Frontal cortex (tissue), 4 donors: ENCODE data around the gene RELN. TPM values are rescaled to one million over a fixed set of nuclear protein-coding genes. Genes with fewer than 3 reads are reported as not detected.

ENCODE experiments used
- DNase-seq, 2 donors: peaks; one replicate each; pipeline ENCODE4 v3.0.0; 2012; ENCODE audit warnings: low spot score in 2 of 2
- FAIRE-seq: peaks from 2 replicates; lab custom pipeline; 2012; peaks lifted over from hg19 to GRCh38; lab: Jason Lieb, UNC
- total RNA-seq: library from RNA; depleted of rRNA; stranded (reverse); fragments of >200 nt; gene quantifications from one replicate; pipeline ENCODE4 v1.2.3, GENCODE V29; 2014
- donor health status: control.
- donor health status: control.
- donor health status: control.

Gene RELN
- total RNA-seq, 1 donor from 2014 or later: 57.5 TPM

- DNase-seq (no peak), FAIRE-seq (no peak)
Observed at GRCh38 chr7:103702982-103703381, 286.5 kb downstream of the RELN start.

GRCh38 chr7:103702454-103702853 is 287.0 kb downstream of the RELN start:
- no peak for DNase-seq

GRCh38 chr7:103699032-103699431 is 290.4 kb downstream of the RELN start:
- DNase-seq (no peak), FAIRE-seq (no peak)

More at GRCh38 chr7:103702454-103702853, 287.0 kb downstream of the RELN start:
- no peak for FAIRE-seq

GRCh38 chr7:103698064-103698463 is 291.4 kb downstream of the RELN start:
- no peak for FAIRE-seq
- no peak for DNase-seq

- FAIRE-seq (no peak), DNase-seq (no peak)
Observed at GRCh38 chr7:103695521-103695920, 293.9 kb downstream of the RELN start.

- FAIRE-seq (no peak), DNase-seq (no peak)
Observed at GRCh38 chr7:103694304-103694703, 295.2 kb downstream of the RELN start.

- DNase-seq (no peak), FAIRE-seq (no peak)
Observed at GRCh38 chr7:103691291-103691690, 298.2 kb downstream of the RELN start.

GRCh38 chr7:103690242-103690974 is 299.1 kb downstream of the RELN start:
- no peak for FAIRE-seq
- no peak for DNase-seq

- no peak for FAIRE-seq
- no peak for DNase-seq
Observed at GRCh38 chr7:103689255-103689654, 300.2 kb downstream of the RELN start.

- DNase-seq: no peak
- FAIRE-seq: no peak
Observed at GRCh38 chr7:103687951-103688350, 301.5 kb downstream of the RELN start.

GRCh38 chr7:103687272-103687671 is 302.2 kb downstream of the RELN start:
- FAIRE-seq: no peak
- no peak for DNase-seq

- FAIRE-seq: no peak
- DNase-seq: no peak
Observed at GRCh38 chr7:103686763-103687162, 302.7 kb downstream of the RELN start.

GRCh38 chr7:103686064-103686463 is 303.4 kb downstream of the RELN start:
- no peak for DNase-seq
- FAIRE-seq: no peak

- FAIRE-seq (no peak), DNase-seq (no peak)
Observed at GRCh38 chr7:103685646-103686045, 303.8 kb downstream of the RELN start.

GRCh38 chr7:103683348-103683747 is 306.1 kb downstream of the RELN start:
- no peak for FAIRE-seq
- DNase-seq: no peak

GRCh38 chr7:103680161-103681144 is 309.0 kb downstream of the RELN start:
- FAIRE-seq (no peak), DNase-seq (no peak)

GRCh38 chr7:103679151-103680132 is 310.0 kb downstream of the RELN start:
- FAIRE-seq (no peak), DNase-seq (no peak)

- DNase-seq (no peak), FAIRE-seq (no peak)
Observed at GRCh38 chr7:103668279-103668941, 321.0 kb downstream of the RELN start.

- FAIRE-seq (no peak), DNase-seq (no peak)
Observed at GRCh38 chr7:103666326-103666725, 323.1 kb downstream of the RELN start.
